Measurements from ENCODE around the gene PODN. TPM values are rescaled to one million over a fixed set of nuclear protein-coding genes. Genes with fewer than 3 reads are reported as not detected.

The PODN gene
- total and polyA plus RNA-seq, 10 donors = 0.64 to 3.8 (median 1.8) TPM

DNA sequence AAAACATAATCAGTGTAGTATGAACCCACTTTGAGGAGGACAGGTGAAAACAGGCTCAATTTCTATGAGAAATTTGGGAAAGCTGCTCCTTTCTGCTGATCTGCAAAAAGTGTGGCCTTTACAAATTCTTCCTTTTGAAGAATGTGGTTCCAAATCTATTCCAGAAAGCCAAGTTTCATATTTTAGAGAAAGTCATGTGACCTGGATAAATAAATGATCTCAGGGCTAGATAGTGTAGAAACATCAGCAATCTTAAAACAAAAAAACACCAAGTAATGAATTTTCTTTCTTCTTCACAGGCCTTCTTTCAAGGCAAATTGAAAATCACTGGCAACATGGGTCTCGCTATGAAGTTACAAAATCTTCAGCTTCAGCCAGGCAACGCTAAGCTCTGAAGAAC lies 11.7 kb upstream of the PODN start:
- intact Hi-C loops (cut with DNase I; ENCODE audit: low total_unique reads) = no loop called here
- no peaks in the 10 kb centered on the region for H3K27me3 ChIP-seq (replicated peaks in 1 of 7)
- H3K4me3 ChIP-seq = no peak overlapping the region
- TF ChIP-seq POLR2A (IDR thresholded peaks at IDR 0.05) = no peak
- TF ChIP-seq, protein P1, sequence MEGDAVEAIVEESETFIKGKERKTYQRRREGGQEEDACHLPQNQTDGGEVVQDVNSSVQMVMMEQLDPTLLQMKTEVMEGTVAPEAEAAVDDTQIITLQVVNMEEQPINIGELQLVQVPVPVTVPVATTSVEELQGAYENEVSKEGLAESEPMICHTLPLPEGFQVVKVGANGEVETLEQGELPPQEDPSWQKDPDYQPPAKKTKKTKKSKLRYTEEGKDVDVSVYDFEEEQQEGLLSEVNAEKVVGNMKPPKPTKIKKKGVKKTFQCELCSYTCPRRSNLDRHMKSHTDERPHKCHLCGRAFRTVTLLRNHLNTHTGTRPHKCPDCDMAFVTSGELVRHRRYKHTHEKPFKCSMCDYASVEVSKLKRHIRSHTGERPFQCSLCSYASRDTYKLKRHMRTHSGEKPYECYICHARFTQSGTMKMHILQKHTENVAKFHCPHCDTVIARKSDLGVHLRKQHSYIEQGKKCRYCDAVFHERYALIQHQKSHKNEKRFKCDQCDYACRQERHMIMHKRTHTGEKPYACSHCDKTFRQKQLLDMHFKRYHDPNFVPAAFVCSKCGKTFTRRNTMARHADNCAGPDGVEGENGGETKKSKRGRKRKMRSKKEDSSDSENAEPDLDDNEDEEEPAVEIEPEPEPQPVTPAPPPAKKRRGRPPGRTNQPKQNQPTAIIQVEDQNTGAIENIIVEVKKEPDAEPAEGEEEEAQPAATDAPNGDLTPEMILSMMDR (IDR thresholded peaks at IDR 0.05 in 8 of 11, conservative IDR thresholded peaks at IDR 0.05 in 3 of 11) = no peak
- no peak for TF ChIP-seq POLR2AphosphoS5 (IDR thresholded peaks at IDR 0.05)
- peaks cover 3 to 94% (median 36%) of the 10 kb centered on the region in 6 donors for H3K36me3 ChIP-seq
- DNase-seq = no peak
- no peak overlapping the region for H3K27ac ChIP-seq
- 95 to 99% (median 97%) methylated on average over 2 of the region's 2 CpGs for WGBS, 5 donors
- H3K9me3 ChIP-seq = no peaks in the 10 kb centered on the region
- peaks cover 0 to 3% (median 0%) of the 10 kb centered on the region in 6 donors for H3K4me1 ChIP-seq

DNA sequence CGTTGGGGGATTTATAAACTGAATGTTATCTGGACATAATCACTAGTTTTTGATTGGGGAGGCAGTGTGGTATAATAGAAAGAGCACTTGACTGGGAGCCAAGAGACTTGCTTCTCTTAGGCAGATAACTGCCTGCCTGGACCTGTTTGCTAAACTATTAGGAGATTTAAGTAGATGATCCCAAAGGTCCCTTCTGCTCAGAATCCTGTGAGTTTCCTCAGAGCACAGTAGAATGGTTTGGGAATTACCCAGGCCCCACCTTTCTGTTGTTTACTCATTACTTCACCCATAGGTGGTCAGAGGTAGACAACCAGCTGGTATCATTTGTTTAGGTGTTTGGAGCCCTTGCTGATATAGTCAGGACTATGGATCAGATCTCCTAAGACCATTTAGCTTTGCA lies 10.3 kb upstream of the PODN start:
- no peak overlapping the region for H3K4me3 ChIP-seq
- DNase-seq = no peak
- peaks cover 0 to 3% (median 0%) of the 10 kb centered on the region in 6 donors for H3K4me1 ChIP-seq
- 39 to 94% (median 84%) methylated on average over 1 of the region's 1 CpG for WGBS, 5 donors
- no peaks in the 10 kb centered on the region for H3K9me3 ChIP-seq
- no peak for TF ChIP-seq POLR2A (IDR thresholded peaks at IDR 0.05)
- TF ChIP-seq, protein P1 (IDR thresholded peaks at IDR 0.05 in 8 of 11, conservative IDR thresholded peaks at IDR 0.05 in 3 of 11) = no peak
- no peak overlapping the region for H3K27ac ChIP-seq
- H3K27me3 ChIP-seq (replicated peaks in 1 of 7) = no peaks in the 10 kb centered on the region
- intact Hi-C loops (cut with DNase I; ENCODE audit: low total_unique reads) = no loop called here
- peaks cover 3 to 84% (median 36%) of the 10 kb centered on the region in 6 donors for H3K36me3 ChIP-seq

DNA sequence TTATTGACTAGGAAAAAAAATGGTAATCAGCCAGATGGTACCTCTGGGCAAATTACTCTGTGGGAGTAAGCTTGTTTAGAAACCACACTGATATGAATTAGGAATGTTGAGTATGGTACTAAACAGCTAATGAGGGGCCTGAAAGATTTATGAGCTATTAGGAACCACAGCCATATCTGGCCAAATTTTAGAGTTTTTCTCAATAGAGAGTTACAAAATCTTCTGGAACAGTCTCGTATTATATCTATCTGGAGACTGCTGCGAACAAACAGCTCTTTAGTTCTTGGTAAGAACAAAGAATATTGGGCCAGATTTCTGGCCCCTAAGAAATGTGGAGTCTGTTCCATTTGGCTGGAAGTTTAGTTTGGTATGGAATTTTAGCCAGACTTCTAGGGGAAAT lies 4.9 kb upstream of the PODN start:
- no peaks in the 10 kb centered on the region for H3K9me3 ChIP-seq
- 88 to 93% (median 92%) methylated on average over 2 of the region's 2 CpGs for WGBS, 5 donors
- H3K27ac ChIP-seq = no peak overlapping the region
- intact Hi-C loops (cut with DNase I; ENCODE audit: low total_unique reads) = no loop called here
- peaks cover 0 to 30% (median 16%) of the 10 kb centered on the region in 7 donors for H3K27me3 ChIP-seq (replicated peaks in 1 of 7)
- peaks cover 0 to 11% (median 8%) of the 10 kb centered on the region in 6 donors for H3K4me1 ChIP-seq
- H3K36me3 ChIP-seq = peaks cover 0 to 29% (median 6%) of the 10 kb centered on the region in 6 donors
- no peak overlapping the region for H3K4me3 ChIP-seq
- no peak for TF ChIP-seq POLR2A (IDR thresholded peaks at IDR 0.05)
- no peak for TF ChIP-seq POLR2AphosphoS5 (IDR thresholded peaks at IDR 0.05)
- TF ChIP-seq, protein P1 (IDR thresholded peaks at IDR 0.05 in 8 of 11, conservative IDR thresholded peaks at IDR 0.05 in 3 of 11) = no peak
- no peak for DNase-seq

DNA sequence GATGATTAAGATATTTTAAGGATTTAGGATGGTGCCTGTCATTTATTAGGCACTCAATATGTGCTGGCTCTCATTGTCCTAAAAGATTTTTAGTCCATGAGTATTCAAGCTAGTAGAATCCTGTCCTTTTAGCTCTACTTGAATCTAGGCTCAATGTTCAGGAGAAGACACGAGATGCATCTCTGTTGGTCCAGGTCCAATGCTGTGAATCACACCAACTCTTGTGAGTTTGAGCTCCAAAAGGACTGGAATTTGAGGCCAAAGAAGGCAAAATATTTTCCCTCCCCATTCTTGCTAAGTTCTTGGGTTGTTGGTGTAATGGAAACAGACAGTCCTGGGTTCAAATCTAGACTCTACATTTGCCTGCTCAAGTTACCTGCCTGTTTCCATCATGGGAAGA lies 1.4 kb upstream of the PODN start:
- Histone ChIP-seq H3K4me1 (peaks cover 4 to 22% (median 19%) of the 10 kb centered on the region in 6 donors), H3K27ac (no peak overlapping the region), H3K9me3 (no peaks in the 10 kb centered on the region), H3K36me3 (no peaks in the 10 kb centered on the region), H3K4me3 (no peak overlapping the region), H3K27me3 (replicated peaks in 1 of 7) (peaks cover 4 to 62% (median 34%) of the 10 kb centered on the region in 7 donors)
- intact Hi-C loops (cut with DNase I; ENCODE audit: low total_unique reads) = no loop called here
- TF ChIP-seq POLR2AphosphoS5 (IDR thresholded peaks at IDR 0.05) = no peak
- TF ChIP-seq, protein P1 (IDR thresholded peaks at IDR 0.05 in 8 of 11, conservative IDR thresholded peaks at IDR 0.05 in 3 of 11) = no peak
- TF ChIP-seq POLR2A (IDR thresholded peaks at IDR 0.05) = no peak
- WGBS, 5 donors = 73 to 89% (median 81%) methylated on average over 1 of the region's 1 CpG
- no peak for DNase-seq
